GM18909 (cell line): ENCODE results near the gene TUBB1.

Source experiments
- ATAC-seq: cut with Tn5 transposase; IDR thresholded peaks from one replicate; pipeline ENCODE4 v1.9.1; 2021; ENCODE audit warnings: mild to moderate bottlenecking; ENCODE audit not compliant: unreplicated experiment, poor library complexity

Gene TUBB1

GRCh38 chr20:58988565-58988882, 30.7 kb upstream of the TUBB1 start:
- no peak for ATAC-seq

- no peak for ATAC-seq
These were observed 30.0 kb upstream of the TUBB1 start for GRCh38 chr20:58989196-58989595.

GRCh38 chr20:58990651-58991445, 28.4 kb upstream of the TUBB1 start:
- no peak for ATAC-seq

- no peak for ATAC-seq
These were observed 27.5 kb upstream of the TUBB1 start for GRCh38 chr20:58991715-58992114.

GRCh38 chr20:58992911-58993310, 26.3 kb upstream of the TUBB1 start:
- no peak for ATAC-seq

GRCh38 chr20:58993332-58994248, 25.6 kb upstream of the TUBB1 start:
- no peak for ATAC-seq

- ATAC-seq = no peak
These were observed 24.7 kb upstream of the TUBB1 start for GRCh38 chr20:58994390-58995159.

GRCh38 chr20:58995461-58996225, 23.6 kb upstream of the TUBB1 start:
- no peak for ATAC-seq

- ATAC-seq = no peak
These were observed 23.0 kb upstream of the TUBB1 start for GRCh38 chr20:58996226-58996611.

GRCh38 chr20:58997141-58997770, 22.0 kb upstream of the TUBB1 start:
- ATAC-seq = no peak

- no peak for ATAC-seq
These were observed 20.6 kb upstream of the TUBB1 start for GRCh38 chr20:58998656-58999055.

- no peak for ATAC-seq
These were observed 18.9 kb upstream of the TUBB1 start for GRCh38 chr20:59000326-59000725.

- no peak for ATAC-seq
These were observed 18.2 kb upstream of the TUBB1 start for GRCh38 chr20:59001068-59001448.

- ATAC-seq = no peak
These were observed 17.6 kb upstream of the TUBB1 start for GRCh38 chr20:59001449-59002171.

- no peak for ATAC-seq
These were observed 16.8 kb upstream of the TUBB1 start for GRCh38 chr20:59002388-59002787.

- ATAC-seq = no peak
These were observed 16.3 kb upstream of the TUBB1 start for GRCh38 chr20:59002874-59003399.

GRCh38 chr20:59003836-59004492, 15.3 kb upstream of the TUBB1 start:
- ATAC-seq = no peak

GRCh38 chr20:59004493-59004762, 14.8 kb upstream of the TUBB1 start:
- no peak for ATAC-seq
